Measurements from ENCODE around the gene ATXN7L2. TPM values are rescaled to one million over a fixed set of nuclear protein-coding genes. Genes with fewer than 3 reads are reported as not detected.

ATXN7L2 gene
- total RNA-seq, 4 donors from 2014 or later, result 2.4 to 3.1 (median 2.8) TPM

DNA sequence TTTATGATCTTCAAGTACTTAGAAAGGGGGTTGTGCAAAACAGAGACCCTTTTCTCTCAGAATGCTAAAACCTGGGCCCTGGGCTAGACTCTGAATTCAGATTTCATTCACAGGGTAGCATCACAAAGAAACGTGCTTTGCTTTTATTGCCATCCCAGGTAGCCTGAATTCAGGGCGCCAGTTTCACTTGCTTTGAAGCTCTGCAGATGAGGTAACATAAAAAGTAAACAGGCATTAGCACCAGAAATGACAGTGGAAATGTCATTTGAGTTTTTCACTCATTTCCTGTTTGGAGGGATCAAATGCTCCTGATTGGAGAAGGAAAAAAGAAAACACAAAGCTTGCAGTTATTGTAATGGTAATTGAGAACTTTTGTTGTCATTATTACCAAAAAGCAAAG is 14.8 kb upstream of the ATXN7L2 start:
- TF ChIP-seq, protein P1, sequence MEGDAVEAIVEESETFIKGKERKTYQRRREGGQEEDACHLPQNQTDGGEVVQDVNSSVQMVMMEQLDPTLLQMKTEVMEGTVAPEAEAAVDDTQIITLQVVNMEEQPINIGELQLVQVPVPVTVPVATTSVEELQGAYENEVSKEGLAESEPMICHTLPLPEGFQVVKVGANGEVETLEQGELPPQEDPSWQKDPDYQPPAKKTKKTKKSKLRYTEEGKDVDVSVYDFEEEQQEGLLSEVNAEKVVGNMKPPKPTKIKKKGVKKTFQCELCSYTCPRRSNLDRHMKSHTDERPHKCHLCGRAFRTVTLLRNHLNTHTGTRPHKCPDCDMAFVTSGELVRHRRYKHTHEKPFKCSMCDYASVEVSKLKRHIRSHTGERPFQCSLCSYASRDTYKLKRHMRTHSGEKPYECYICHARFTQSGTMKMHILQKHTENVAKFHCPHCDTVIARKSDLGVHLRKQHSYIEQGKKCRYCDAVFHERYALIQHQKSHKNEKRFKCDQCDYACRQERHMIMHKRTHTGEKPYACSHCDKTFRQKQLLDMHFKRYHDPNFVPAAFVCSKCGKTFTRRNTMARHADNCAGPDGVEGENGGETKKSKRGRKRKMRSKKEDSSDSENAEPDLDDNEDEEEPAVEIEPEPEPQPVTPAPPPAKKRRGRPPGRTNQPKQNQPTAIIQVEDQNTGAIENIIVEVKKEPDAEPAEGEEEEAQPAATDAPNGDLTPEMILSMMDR (IDR thresholded peaks at IDR 0.05; ENCODE audit: low read depth), result no peak

DNA sequence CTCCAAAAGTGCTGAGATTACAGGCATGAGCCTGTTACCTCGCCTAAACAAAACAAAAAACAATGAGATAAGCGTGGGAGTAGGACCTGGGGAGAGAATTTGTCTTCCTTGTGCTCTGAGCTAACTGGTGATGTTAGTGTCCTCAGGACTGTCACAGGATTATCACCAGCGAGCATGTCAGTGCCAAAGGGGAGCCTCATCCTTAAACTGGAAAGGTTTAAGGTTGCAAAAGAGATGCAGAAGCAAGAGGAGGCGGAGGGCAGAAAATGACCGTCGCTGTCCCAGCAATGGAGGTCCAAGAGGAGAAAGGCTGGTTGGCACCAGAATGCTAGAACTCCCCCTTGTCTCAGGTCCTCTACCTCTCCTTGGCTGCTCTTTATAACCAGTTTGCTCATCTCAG is 13.5 kb upstream of the ATXN7L2 start:
- TF ChIP-seq, protein P1 (IDR thresholded peaks at IDR 0.05; ENCODE audit: low read depth), result no peak

DNA sequence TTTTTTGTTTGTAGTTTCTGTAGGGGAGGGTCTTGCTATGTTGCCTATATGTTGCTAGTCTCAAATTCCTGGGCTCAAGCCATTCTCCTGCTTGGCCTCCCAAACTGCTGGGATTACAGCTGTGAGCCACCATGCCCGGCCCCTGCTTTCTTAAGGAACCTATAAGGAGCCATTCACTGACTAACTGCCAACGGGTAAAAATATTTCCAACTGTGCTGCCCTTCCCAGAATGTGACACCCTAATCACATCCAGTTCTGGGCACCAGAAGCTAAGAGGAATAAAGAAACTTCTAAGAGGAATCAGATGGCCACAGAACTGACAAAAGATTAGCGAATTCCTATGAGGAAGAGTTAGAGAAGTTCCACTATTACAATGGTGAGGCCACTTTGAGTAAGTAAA is 10.9 kb upstream of the ATXN7L2 start:
- TF ChIP-seq, protein P1 (IDR thresholded peaks at IDR 0.05; ENCODE audit: low read depth), result no peak

DNA sequence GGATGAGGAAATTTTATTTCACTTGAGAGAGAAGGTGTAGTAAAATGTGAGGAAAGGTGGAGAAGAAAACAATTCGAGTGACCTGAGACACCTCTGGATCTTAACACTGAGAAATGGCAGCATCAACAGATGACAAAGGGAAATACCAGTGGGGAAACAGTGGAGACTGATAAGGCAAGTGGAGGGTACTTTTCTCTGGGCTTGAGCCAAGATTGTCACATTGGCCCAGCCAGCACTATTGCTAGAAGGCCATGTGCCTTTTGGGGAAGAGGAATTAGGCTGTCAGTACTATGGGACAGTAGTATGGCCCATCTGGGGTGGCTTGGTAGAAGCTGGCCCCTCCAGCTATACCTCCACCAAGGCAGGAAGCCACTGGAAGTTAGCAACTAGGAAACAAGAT is 9.0 kb upstream of the ATXN7L2 start:
- TF ChIP-seq, protein P1 (IDR thresholded peaks at IDR 0.05; ENCODE audit: low read depth), result no peak

DNA sequence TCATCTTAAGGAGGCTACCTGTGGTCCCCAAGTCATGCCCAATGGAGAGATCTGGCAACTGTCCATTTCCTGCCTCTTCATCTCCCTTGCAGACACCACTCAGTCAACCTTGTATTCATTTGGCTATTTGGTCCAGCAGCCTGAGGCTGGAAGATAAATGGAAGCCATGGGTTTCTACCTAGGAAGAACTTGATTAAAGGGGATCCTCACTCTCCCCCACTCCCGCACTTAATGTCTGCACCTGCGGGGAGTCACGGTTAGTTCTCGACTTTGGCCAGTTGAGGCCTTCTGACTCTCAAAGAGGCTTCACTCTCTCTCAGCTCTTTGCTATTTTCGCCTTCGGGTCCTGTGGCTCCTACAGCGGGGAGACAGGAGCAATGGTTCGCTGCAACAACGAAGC is 8.4 kb upstream of the ATXN7L2 start:
- TF ChIP-seq, protein P1 (IDR thresholded peaks at IDR 0.05; ENCODE audit: low read depth), result no peak

DNA sequence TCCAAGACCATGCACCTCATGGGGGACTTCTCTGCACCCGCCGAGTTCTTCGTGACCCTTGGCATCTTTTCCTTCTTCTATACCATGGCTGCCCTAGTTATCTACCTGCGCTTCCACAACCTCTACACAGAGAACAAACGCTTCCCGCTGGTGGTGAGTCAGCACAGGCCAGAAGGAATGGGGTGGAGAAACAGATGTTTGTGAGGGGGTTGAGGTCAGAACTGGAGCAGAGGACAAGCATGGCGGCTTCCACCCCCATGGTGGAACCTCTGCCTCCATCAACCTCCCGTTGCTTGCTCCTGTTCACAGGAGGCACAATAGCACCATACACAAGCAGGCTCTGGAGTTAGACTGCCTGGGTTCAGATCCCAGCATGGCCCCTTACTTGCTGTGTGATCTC is 6.9 kb upstream of the ATXN7L2 start:
- TF ChIP-seq, protein P1 (IDR thresholded peaks at IDR 0.05; ENCODE audit: low read depth), result no peak

DNA sequence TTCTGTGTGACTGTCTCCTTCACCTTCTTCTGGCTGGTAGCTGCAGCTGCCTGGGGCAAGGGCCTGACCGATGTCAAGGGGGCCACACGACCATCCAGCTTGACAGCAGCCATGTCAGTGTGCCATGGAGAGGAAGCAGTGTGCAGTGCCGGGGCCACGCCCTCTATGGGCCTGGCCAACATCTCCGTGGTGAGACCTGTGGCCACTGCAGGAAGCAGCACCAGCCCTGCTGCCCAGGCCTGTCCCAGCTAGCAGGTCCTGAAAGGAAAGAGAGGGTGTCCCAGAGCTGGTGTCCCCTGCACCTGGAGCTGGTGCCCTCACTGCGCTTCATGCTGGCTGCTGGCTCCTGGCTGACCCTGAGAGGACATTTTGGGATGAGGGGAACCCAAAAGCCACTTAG is 5.9 kb upstream of the ATXN7L2 start:
- TF ChIP-seq, protein P1 (IDR thresholded peaks at IDR 0.05; ENCODE audit: low read depth), result no peak

Data from subcutaneous adipose tissue (tissue), 4 donors.